HG03460 (cell line): ENCODE data around the gene OR2A1.
A peak's percentile ranks its signal among the peaks of the same experiment; 100 is the strongest.
"Not testable (repeated sequence)": the region's sequence is repeated elsewhere in the genome, so short reads cannot be mapped to it uniquely, and the experiment has no call there.

Experiments used
- ATAC-seq: cut with Tn5 transposase; IDR thresholded peaks from one replicate; pipeline ENCODE4 v1.9.1; 2021; ENCODE audit not compliant: unreplicated experiment

OR2A1 gene

GRCh38 chr7:144323359-144323758, 11.1 kb downstream of the OR2A1 start:
- not testable (repeated sequence) for ATAC-seq

GRCh38 chr7:144325868-144326267, 13.6 kb downstream of the OR2A1 start:
- ATAC-seq: not testable (repeated sequence)

GRCh38 chr7:144330044-144330443, 17.8 kb downstream of the OR2A1 start:
- not testable (repeated sequence) for ATAC-seq

- ATAC-seq: not testable (repeated sequence)
These were observed 19.2 kb downstream of the OR2A1 start for GRCh38 chr7:144331221-144331995.

- ATAC-seq: not testable (repeated sequence)
These were observed 19.7 kb downstream of the OR2A1 start for GRCh38 chr7:144331996-144332288.

- ATAC-seq: peak; percentile 33
These were observed 36.4 kb downstream of the OR2A1 start for GRCh38 chr7:144348625-144349024.

GRCh38 chr7:144351667-144352066, 39.4 kb downstream of the OR2A1 start:
- ATAC-seq: not testable (repeated sequence)

- ATAC-seq: peak; percentile 63
These were observed 43.1 kb downstream of the OR2A1 start, which contains the start of gene ARHGEF5 for GRCh38 chr7:144355176-144355822. ARHGEF5 (plus strand) TSS chr7:144355402; CDS start chr7:144362670, 7,268 bp downstream.

- ATAC-seq: not testable (repeated sequence)
These were observed 44.0 kb downstream of the OR2A1 start for GRCh38 chr7:144356185-144356584.

GRCh38 chr7:144356860-144357259, 44.6 kb downstream of the OR2A1 start:
- not testable (repeated sequence) for ATAC-seq

- not testable (repeated sequence) for ATAC-seq
These were observed 49.8 kb downstream of the OR2A1 start for GRCh38 chr7:144362061-144362460.

GRCh38 chr7:144365523-144365922, 53.3 kb downstream of the OR2A1 start:
- ATAC-seq: not testable (repeated sequence)

- ATAC-seq: not testable (repeated sequence)
These were observed 55.0 kb downstream of the OR2A1 start for GRCh38 chr7:144367250-144367649.

GRCh38 chr7:144369221-144369620, 57.0 kb downstream of the OR2A1 start:
- not testable (repeated sequence) for ATAC-seq
